Nephron progenitor cell (in vitro differentiated cells): ENCODE measurements around the gene CALHM2.
A peak's percentile ranks its signal among the peaks of the same experiment; 100 is the strongest.
"Not testable (repeated sequence)": the region's sequence is repeated elsewhere in the genome, so short reads cannot be mapped to it uniquely, and the experiment has no call there.

Source experiments
- DNase-seq: peaks from one replicate; pipeline ENCODE4 v3.0.0; 2021
- H3K27ac Mint-ChIP-seq: 2 replicates; pipeline ENCODE4 v1.8.0; 2021; ENCODE audit warnings: mild to moderate bottlenecking, moderate library complexity, mixed read lengths
- H3K27me3 Mint-ChIP-seq: 2 replicates; pipeline ENCODE4 v1.8.0; 2021; ENCODE audit warnings: mild to moderate bottlenecking, low read depth, mixed read lengths; ENCODE audit not compliant: poor library complexity
- H3K36me3 Mint-ChIP-seq: 2 replicates; pipeline ENCODE4 v1.8.0; 2021; ENCODE audit warnings: low read depth, mixed read lengths
- H3K4me1 Mint-ChIP-seq: 2 replicates; pipeline ENCODE4 v1.8.0; 2021; ENCODE audit warnings: mixed read lengths
- H3K4me3 Mint-ChIP-seq: 2 replicates; pipeline ENCODE4 v1.8.0; 2021; ENCODE audit warnings: mild to moderate bottlenecking, moderate library complexity, mixed read lengths
- H3K9me3 Mint-ChIP-seq: 2 replicates; pipeline ENCODE4 v1.8.0; 2021; ENCODE audit warnings: mild to moderate bottlenecking, moderate library complexity, mixed read lengths
- CTCF ChIP-seq: fragments of 200-600 bp; sonication (generic); IDR thresholded peaks from 2 replicates; pipeline ENCODE4 v1.5.0; 2021; ENCODE audit warnings: antibody characterized with exemption

The CALHM2 gene

GRCh38 chr10:103491729-103492364 is 39.7 kb upstream of the CALHM2 start:
- Mint-ChIP-seq H3K9me3 (no peaks in the 10 kb centered on the region), H3K4me1 (peaks cover 46% of the 10 kb centered on the region), H3K27ac (peak overlapping the region; percentile 4), H3K4me3 (peak overlapping the region; percentile 80), H3K27me3 (peaks cover 54% of the 10 kb centered on the region), H3K36me3 (no peaks in the 10 kb centered on the region)
- DNase-seq, result peak; percentile 48
- TF ChIP-seq CTCF, result no peak

- no peaks in the 10 kb centered on the region for H3K36me3 Mint-ChIP-seq
- no peak for DNase-seq
- H3K27me3 Mint-ChIP-seq, result peaks cover 45% of the 10 kb centered on the region
- H3K4me1 Mint-ChIP-seq, result peaks cover 45% of the 10 kb centered on the region
- H3K4me3 Mint-ChIP-seq, result no peak overlapping the region
- no peaks in the 10 kb centered on the region for H3K9me3 Mint-ChIP-seq
- H3K27ac Mint-ChIP-seq, result no peak overlapping the region
- TF ChIP-seq CTCF, result no peak
Measured at GRCh38 chr10:103490986-103491314, 38.8 kb upstream of the CALHM2 start.

GRCh38 chr10:103487410-103487708 is 35.2 kb upstream of the CALHM2 start:
- H3K27me3 Mint-ChIP-seq, result peaks cover 20% of the 10 kb centered on the region

GRCh38 chr10:103486635-103487409 is 34.7 kb upstream of the CALHM2 start:
- peaks cover 22% of the 10 kb centered on the region for H3K4me1 Mint-ChIP-seq
- DNase-seq, H3K36me3 Mint-ChIP-seq, H3K9me3 Mint-ChIP-seq, H3K27ac Mint-ChIP-seq, H3K4me3 Mint-ChIP-seq: not testable (repeated sequence)
- peaks cover 18% of the 10 kb centered on the region for H3K27me3 Mint-ChIP-seq

More at GRCh38 chr10:103487410-103487708, 35.2 kb upstream of the CALHM2 start:
- no peak overlapping the region for H3K4me3 Mint-ChIP-seq
- TF ChIP-seq CTCF, result no peak
- no peaks in the 10 kb centered on the region for H3K36me3 Mint-ChIP-seq
- DNase-seq, result no peak
- H3K4me1 Mint-ChIP-seq, result peaks cover 27% of the 10 kb centered on the region
- no peak overlapping the region for H3K27ac Mint-ChIP-seq
- no peaks in the 10 kb centered on the region for H3K9me3 Mint-ChIP-seq

GRCh38 chr10:103481974-103482531 is 29.9 kb upstream of the CALHM2 start:
- Mint-ChIP-seq H3K36me3 (no peaks in the 10 kb centered on the region), H3K27ac (no peak overlapping the region), H3K4me1 (peaks cover 27% of the 10 kb centered on the region), H3K4me3 (no peak overlapping the region), H3K9me3 (no peaks in the 10 kb centered on the region), H3K27me3 (peaks cover 8% of the 10 kb centered on the region)
- peak; percentile 41 for TF ChIP-seq CTCF
- DNase-seq, result no peak

GRCh38 chr10:103480521-103480920 is 28.4 kb upstream of the CALHM2 start:
- no peak for TF ChIP-seq CTCF
- H3K36me3 Mint-ChIP-seq, result no peaks in the 10 kb centered on the region
- H3K27ac Mint-ChIP-seq, result peak overlapping the region; percentile 68
- peaks cover 5% of the 10 kb centered on the region for H3K27me3 Mint-ChIP-seq
- no peak overlapping the region for H3K4me3 Mint-ChIP-seq
- H3K9me3 Mint-ChIP-seq, result no peaks in the 10 kb centered on the region
- DNase-seq, result no peak
- H3K4me1 Mint-ChIP-seq, result peaks cover 32% of the 10 kb centered on the region
